Activated T-helper 9 cell treated with anti-CD3 and anti-CD28 coated beads, Interleukin-2, amount 50 U/mL, for 16 hours (primary cell): ENCODE data around the gene LIPC.

Source experiments
- DNase-seq: peaks from one replicate; pipeline ENCODE4 v3.0.0-alpha.2; 2020; ENCODE audit warnings: low read depth

The LIPC gene

GRCh38 chr15:58541410-58542087 lies 109.8 kb downstream of the LIPC start:
- no peak for DNase-seq

GRCh38 chr15:58543664-58544335 lies 112.0 kb downstream of the LIPC start:
- DNase-seq: no peak

DNA sequence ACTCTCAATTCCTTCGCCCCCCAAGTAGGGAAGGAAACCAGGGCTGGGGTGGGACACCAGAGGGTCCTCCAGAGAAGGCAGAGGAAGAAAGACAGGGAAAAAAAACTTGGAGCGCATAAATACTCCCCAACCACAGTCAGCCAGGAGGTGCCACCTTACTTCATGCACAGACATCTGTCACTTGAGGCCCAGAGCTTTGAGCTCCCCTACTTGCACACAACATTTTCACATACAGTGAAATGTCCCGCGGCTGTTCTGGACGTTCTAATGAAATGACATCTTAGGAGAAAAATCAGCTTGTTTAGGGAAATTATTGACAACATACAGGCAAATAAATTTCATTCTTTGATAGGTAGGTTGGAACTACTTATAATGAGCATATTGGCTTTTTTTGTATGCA lies 113.0 kb downstream of the LIPC start:
- DNase-seq: no peak

DNA sequence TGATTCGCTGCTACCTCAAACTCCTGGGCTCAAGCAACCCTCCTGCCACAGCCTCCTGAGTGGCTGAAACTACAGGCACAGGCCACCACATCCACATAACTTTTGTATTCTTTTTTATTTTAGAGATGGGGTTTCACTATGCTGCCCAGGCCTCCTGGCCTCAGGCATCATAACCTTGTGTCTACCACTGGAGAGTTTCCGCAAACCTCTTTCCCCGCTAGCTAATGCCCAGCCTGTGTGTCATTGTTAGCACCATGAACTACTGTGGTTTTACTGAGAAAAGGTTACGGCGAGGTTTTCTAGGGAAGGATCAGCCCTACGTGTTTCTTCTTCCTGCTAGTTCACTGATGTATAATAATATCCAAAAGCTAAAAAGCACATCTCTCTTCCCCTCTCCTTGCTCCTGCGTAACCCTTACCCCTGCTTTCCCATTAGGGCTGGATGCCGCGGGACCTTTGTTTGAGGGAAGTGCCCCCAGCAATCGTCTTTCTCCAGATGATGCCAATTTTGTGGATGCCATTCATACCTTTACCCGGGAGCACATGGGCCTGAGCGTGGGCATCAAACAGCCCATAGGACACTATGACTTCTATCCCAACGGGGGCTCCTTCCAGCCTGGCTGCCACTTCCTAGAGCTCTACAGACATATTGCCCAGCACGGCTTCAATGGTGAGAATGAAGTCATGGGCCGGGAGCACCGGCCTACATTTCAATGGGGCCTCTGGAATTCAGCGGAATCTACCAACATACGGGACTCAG lies 113.7 kb downstream of the LIPC start:
- DNase-seq: no peak

DNA sequence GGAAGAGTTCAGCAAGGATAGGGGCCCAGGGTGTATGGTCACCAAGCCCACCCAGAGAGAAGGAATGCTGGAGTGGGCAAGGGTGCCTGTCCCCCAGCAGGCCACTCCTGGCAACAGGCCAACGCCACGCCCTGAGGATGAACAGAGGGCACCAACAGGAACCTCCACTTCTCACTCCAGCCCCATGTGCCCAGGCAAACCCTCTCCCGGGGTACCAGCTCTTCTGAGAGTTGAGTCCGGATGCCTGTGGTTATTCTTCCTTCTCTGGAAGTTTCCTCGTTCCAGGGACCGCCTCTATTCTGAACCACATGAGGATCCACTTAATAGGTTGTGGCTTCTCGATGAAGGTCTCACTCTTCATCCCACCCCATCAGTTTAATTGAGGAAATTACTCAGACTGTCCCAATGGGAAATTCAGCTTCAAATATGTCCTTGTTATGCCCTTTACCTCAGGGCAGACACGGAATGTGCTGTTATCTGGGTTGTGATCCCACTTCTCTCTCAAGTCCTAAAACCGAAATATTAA lies 114.3 kb downstream of the LIPC start:
- no peak for DNase-seq

- no peak for DNase-seq
These were observed 115.1 kb downstream of the LIPC start for GRCh38 chr15:58546635-58547627.

GRCh38 chr15:58547628-58548307 lies 116.0 kb downstream of the LIPC start:
- DNase-seq: no peak

- no peak for DNase-seq
These were observed 116.7 kb downstream of the LIPC start for GRCh38 chr15:58548308-58549012.

GRCh38 chr15:58549013-58549784 lies 117.4 kb downstream of the LIPC start:
- no peak for DNase-seq

- no peak for DNase-seq
These were observed 117.9 kb downstream of the LIPC start for GRCh38 chr15:58549785-58550074.

DNA sequence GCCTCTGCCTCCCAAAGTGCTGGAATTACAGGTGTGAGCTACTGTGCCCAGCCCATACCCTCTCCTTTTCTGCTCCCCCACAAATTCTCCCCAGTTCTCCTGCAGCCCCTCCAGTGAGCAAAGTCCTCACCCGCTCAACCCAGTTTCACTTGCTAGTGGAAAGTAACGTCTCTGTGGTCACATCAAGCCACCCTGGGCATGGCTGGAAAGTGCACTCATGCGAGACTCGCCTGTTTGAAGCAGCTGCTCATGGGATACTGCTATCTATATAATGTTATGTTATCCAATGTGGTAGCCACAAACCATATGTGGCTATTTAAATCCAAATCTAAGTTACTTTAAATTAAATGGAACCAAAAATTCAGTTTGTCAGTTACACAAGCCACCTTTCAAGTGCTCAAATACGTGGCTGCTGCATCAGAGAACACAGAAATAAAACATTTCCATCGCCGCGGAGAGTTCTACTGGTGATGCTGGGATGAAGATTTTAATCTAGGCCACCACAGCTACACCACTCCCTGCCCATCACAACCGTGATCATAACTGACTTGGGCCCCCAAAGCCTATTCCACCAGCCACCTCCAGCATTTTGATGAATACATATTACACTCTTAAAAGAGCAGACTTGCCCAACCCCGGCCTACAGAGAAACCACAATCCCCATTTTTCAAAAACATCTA lies 119.4 kb downstream of the LIPC start:
- no peak for DNase-seq

DNA sequence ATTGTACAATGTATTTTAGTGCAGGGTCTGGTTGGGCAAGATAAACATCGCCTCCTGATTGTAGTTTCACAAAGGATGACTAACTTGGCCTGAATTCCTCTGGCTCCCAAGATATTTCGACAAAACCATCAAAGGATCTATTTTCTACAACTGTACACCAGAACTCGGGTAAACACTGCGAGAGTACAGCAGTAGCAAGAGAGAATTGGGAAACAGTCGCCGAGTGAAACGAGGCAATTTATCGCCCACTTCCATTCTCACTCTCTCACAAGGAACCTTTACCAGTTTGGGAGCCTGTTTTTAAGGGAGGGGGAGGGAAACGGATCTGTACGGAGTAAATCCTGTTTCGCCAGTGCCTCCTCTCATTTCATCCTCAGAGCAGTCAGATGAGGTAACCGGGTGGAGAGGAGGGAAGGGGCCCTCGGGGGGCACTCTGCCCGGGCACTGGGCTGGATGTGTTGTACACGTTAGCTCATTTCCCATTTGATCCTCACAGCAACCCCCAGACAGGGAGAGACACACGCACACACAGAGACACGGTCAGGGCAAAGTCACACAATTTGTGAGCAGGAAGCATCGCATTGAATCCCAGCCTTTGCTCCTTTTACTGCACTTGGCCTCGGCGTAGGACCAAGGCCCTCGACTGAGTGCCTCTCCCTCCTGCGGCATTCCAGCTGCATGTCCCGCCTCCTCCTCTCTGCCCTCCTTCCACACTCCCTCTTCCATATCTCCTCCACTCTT lies 120.1 kb downstream of the LIPC start:
- no peak for DNase-seq

DNA sequence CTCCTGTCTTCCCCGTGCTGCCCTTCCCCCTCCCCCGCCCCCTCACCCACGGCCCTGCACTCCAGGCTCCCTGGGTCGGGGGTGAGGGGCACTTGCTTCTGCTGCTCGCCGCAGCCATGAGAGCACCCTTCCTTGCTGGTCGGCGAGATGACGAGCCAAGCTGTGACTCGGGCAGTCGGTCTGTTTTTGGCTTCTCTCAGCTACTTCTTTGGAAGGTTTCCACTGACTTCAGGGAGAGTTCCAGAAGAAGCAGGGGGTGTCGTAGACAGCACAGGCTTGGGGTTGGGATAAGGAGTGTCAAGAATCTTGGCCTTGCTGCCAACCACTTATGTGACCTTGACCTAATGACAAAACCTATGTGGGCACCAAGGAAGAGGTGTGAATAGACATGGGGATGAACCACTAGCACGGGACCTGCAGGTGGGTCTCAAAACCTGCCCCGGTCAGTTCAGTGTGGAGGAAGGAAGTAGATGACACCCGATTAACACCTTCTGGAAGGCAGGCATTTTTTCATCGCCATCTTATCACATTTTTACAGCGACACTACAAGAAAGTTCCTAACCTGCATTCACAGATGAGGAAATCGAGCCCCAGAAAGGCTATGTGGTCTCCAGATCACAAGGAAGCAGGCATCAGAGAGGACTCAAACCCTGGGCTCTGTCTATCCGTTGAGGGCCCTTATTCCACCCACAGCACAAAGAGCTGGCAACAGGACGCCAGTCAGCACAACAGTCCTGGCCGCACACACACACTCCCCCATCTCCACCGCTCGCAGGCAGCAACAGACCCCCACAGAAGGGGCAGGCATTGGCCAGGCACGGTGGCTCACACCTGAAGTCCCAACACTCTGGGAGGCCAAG lies 120.9 kb downstream of the LIPC start:
- DNase-seq: no peak

GRCh38 chr15:58553365-58553918 lies 121.7 kb downstream of the LIPC start:
- DNase-seq: no peak

DNA sequence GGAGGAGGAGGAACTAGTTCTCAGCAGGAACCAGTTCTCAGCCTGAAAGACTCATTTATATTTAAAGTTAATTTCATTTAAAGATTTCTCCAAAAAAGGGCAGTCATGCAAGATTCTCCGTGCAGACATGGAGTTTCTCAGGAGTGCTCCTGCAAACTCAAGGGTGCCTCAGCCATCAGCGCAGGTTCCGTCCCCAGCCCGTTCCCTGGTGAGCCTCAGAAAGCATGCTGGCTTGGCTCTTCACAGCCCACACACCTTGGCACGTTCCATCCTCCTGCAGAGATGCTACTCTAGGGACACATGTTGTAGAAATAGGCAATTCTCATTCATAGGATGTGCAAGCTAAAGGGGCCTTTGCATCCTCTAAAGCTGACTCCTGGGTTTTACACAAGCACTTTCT lies 123.0 kb downstream of the LIPC start:
- DNase-seq: no peak

- DNase-seq: no peak
These were observed 123.6 kb downstream of the LIPC start for GRCh38 chr15:58555162-58556027.
